Stimulated activated CD4-positive, alpha-beta T cell treated with anti-CD3 and anti-CD28 coated beads, Interleukin-4, amount 100 ng/mL, for 1 hour (primary cell): ENCODE measurements around the gene OR52D1.

Experiments used
- DNase-seq: peaks from one replicate; pipeline ENCODE4 v3.0.0-alpha.2; 2020

OR52D1 gene

GRCh38 chr11:5514841-5515240 lies 26.4 kb downstream of the OR52D1 start:
- no peak for DNase-seq

- DNase-seq, result no peak
Measured at GRCh38 chr11:5516599-5516998, 28.1 kb downstream of the OR52D1 start, which contains the start of gene UBQLNL. UBQLNL (minus strand) TSS chr11:5516699; CDS start chr11:5516441, 258 bp downstream.

DNA sequence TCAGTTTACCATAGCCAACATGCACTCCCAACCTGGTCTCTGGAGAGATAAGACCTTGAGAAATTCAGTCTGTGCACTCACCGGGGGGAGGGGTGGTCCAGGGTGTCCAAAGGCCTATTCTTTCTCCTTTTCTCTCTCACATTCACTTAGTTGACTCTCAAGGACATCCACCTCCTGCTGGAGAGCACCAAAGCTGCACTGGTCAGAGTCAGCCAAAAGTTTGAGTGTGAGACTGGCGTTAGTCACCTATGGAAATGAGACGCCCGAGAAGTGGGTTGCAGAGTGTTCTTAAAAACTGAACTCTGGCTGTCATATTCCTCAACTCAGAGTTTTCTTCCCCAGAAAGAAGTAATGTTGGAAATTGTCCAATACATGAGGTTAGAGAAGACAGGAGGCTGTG lies 33.1 kb downstream of the OR52D1 start:
- DNase-seq, result no peak

GRCh38 chr11:5522308-5522707 lies 33.8 kb downstream of the OR52D1 start:
- no peak for DNase-seq

GRCh38 chr11:5524756-5525155 lies 36.3 kb downstream of the OR52D1 start:
- DNase-seq, result no peak

- DNase-seq, result no peak
Measured at GRCh38 chr11:5527716-5528115, 39.2 kb downstream of the OR52D1 start.

DNA sequence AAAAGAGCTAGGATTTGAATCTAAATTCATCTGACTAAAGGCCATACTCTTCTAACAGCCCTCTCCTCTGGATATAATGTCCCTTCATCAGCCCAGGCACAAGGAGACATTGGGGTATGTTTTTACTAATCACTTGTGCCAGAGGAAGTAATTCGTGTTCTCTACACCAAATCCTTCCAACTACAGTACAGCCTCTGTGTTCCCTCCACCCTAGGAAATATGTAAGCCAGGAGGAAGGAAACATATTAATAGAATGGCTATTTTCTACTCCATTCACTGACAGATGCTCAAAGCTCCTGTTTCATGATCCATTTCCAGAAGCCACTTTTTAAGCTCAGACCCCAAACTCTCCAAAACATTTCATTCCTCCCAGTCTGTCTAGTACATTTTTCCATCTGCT lies 40.0 kb downstream of the OR52D1 start:
- no peak for DNase-seq

- no peak for DNase-seq
Measured at GRCh38 chr11:5531053-5531831, 42.8 kb downstream of the OR52D1 start.

DNA sequence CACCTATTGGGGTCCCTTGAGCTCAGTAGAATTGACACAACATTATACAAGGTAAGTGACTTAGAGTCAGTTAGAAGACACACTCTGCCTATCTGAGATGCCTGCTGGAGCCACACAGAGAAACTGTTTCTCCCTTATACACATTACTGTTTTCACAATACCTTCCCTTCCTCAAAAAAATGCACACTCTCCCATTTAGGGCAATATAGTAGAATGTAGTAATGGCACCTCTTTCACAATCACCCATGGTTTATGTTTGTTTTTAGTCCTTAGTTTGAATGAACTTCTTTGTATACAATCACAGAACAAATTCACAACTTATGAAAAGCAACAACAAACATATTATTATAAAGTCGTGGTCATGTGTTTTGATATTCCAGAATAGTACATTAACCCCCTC lies 45.6 kb downstream of the OR52D1 start:
- DNase-seq, result no peak

GRCh38 chr11:5536482-5536881 lies 48.0 kb downstream of the OR52D1 start:
- no peak for DNase-seq
